ENCODE measurements around the gene LCMT1. TPM values are rescaled to one million over a fixed set of nuclear protein-coding genes. Genes with fewer than 3 reads are reported as not detected.

The LCMT1 gene
- total RNA-seq, 2 donors from 2014 or later: 49.0 to 74.7 TPM

DNA sequence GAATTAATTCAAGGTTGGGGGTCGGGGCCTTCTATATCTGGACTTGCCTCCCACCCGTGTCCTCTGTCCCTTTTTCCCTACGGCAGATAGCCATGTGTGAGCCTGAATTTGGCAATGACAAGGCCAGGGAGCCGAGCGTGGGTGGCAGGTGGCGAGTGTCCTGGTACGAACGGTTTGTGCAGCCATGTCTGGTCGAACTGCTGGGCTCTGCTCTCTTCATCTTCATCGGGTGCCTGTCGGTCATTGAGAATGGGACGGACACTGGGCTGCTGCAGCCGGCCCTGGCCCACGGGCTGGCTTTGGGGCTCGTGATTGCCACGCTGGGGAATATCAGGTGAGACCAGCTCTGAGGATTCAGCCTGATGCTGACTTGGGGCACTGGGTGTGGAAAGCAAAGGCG lies 105.6 kb downstream of the LCMT1 start:
- Histone ChIP-seq H3K27me3 (replicated peaks; ENCODE audit: insufficient read depth) (no peaks in the 10 kb centered on the region), H3K4me1 (replicated peaks) (no peaks in the 10 kb centered on the region), H3K27ac (no peak overlapping the region), H3K36me3 (no peaks in the 10 kb centered on the region), H3K9me3 (no peaks in the 10 kb centered on the region), H3K4me3 (no peak overlapping the region)
- no peak for DNase-seq (ENCODE audit: low spot score)
- TF ChIP-seq CTCF (IDR thresholded peaks at IDR 0.05): no peak
- no peak for TF ChIP-seq POLR2A (IDR thresholded peaks at IDR 0.05)
- TF ChIP-seq POLR2AphosphoS5 (IDR thresholded peaks at IDR 0.05): no peak
- intact Hi-C loops (cut with DNase I): no loop called here
- WGBS: 87% methylated on average over 17 of the region's 17 CpGs

GRCh38 chr16:25217921-25218320 lies 106.4 kb downstream of the LCMT1 start:
- no peak for TF ChIP-seq CTCF (IDR thresholded peaks at IDR 0.05)
- TF ChIP-seq POLR2A (IDR thresholded peaks at IDR 0.05): no peak
- TF ChIP-seq POLR2AphosphoS5 (IDR thresholded peaks at IDR 0.05): no peak
- intact Hi-C loops (cut with DNase I): no loop called here
- no peaks in the 10 kb centered on the region for H3K9me3 ChIP-seq
- no peak overlapping the region for H3K4me3 ChIP-seq
- WGBS: 81% methylated on average over 4 of the region's 4 CpGs
- H3K36me3 ChIP-seq: no peaks in the 10 kb centered on the region
- H3K27me3 ChIP-seq (replicated peaks; ENCODE audit: insufficient read depth): no peaks in the 10 kb centered on the region
- DNase-seq (ENCODE audit: low spot score): no peak
- H3K4me1 ChIP-seq (replicated peaks): no peaks in the 10 kb centered on the region
- no peak overlapping the region for H3K27ac ChIP-seq

DNA sequence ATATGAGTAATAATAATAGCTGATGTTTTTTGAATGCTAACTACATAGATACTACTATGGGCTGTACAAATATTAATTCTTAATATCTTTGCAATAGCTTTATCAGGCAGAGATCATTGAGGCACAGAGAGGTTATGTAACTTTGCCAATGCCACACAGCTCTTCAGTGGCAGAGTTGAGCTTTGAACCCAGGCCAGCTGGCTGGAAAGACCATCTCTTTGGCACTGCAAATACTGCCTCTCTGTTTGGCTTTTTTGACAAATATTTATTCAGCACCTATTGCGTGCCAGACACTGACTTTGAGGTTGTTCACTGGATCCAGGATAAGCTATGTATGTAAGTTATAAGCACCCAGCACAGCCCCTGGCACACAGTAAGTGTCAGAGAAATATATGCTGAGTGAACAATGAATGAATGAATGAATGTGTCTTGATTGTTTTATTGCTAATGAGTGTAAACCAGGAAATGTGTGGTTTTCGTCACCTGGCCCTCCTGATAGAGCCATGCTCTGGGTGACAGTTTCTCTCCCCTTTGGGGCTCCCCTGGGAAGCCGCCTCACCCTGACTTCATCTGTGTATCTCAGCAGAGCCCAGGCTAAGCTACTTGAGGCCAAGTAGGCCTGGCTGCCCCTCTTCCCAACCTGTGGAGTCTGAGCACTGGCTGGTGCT lies 107.7 kb downstream of the LCMT1 start:
- WGBS: 69% methylated on average over 3 of the region's 3 CpGs

DNA sequence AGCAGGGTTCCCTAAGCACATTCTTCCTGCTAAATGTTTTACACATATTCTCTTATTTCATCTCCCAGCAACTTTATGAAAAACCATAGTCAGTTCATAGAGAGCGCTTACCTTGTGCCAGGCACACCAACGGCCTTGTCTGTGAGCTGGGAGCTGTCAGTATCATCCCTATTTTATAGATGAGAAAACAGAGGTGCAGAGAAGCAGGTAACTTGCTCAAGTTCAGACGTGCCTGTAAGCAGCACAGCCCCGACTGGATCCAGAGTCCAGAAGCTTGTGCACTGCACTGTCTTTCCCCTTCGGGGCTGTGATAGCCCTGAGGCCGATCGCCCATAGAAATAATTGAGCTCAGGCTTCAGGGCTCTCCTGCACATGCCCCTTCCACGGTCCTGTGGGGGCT lies 111.4 kb downstream of the LCMT1 start:
- intact Hi-C loops (cut with DNase I): loop anchor here (10.0 kb wide), 2 partner anchors 98 to 638 kb away; no protein-coding TSS in a partner anchor
- Histone ChIP-seq H3K27me3 (replicated peaks; ENCODE audit: insufficient read depth) (no peaks in the 10 kb centered on the region), H3K4me1 (replicated peaks) (no peaks in the 10 kb centered on the region), H3K9me3 (no peaks in the 10 kb centered on the region), H3K27ac (no peak overlapping the region), H3K4me3 (no peak overlapping the region), H3K36me3 (no peaks in the 10 kb centered on the region)
- TF ChIP-seq POLR2A (IDR thresholded peaks at IDR 0.05) (no peak), CTCF (IDR thresholded peaks at IDR 0.05) (no peak), POLR2AphosphoS5 (IDR thresholded peaks at IDR 0.05) (no peak)
- 69% methylated on average over 8 of the region's 8 CpGs for WGBS
- DNase-seq (ENCODE audit: low spot score): no peak

More for the DNA sequence above, 107.7 kb downstream of the LCMT1 start:
- Histone ChIP-seq H3K9me3 (no peaks in the 10 kb centered on the region), H3K27me3 (replicated peaks; ENCODE audit: insufficient read depth) (no peaks in the 10 kb centered on the region), H3K4me3 (no peak overlapping the region), H3K36me3 (no peaks in the 10 kb centered on the region), H3K4me1 (replicated peaks) (no peaks in the 10 kb centered on the region), H3K27ac (no peak overlapping the region)
- DNase-seq (ENCODE audit: low spot score): peak; percentile 11
- no peak for TF ChIP-seq CTCF (IDR thresholded peaks at IDR 0.05)
- peak; percentile 8 for TF ChIP-seq POLR2AphosphoS5 (IDR thresholded peaks at IDR 0.05)
- no peak for TF ChIP-seq POLR2A (IDR thresholded peaks at IDR 0.05)
- intact Hi-C loops (cut with DNase I): no loop called here

DNA sequence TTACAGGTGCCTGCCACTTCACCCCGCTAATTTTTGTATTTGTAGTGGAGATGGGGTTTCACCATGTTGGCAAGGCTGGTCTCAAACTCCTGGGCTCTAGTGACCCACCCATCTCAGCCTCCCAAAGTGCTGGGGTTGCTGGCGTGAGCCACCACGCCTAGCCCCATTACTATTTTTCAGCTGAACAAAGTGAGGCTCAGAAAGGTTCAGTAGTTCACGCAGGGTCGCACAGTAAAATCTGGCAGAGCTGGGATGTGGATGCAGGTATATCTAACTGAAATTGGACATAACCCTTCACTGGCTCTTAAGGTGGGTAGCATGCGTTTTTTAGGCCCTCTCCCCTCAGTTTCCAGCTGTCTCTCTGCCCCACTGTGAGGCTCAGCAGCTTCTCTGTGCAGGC lies 112.4 kb downstream of the LCMT1 start:
- H3K9me3 ChIP-seq: no peaks in the 10 kb centered on the region
- intact Hi-C loops (cut with DNase I): loop anchor here (10.0 kb wide), 2 partner anchors 99 to 639 kb away; no protein-coding TSS in a partner anchor
- no peaks in the 10 kb centered on the region for H3K27me3 ChIP-seq (replicated peaks; ENCODE audit: insufficient read depth)
- DNase-seq (ENCODE audit: low spot score): no peak
- TF ChIP-seq POLR2A (IDR thresholded peaks at IDR 0.05): no peak
- no peak for TF ChIP-seq CTCF (IDR thresholded peaks at IDR 0.05)
- no peak for TF ChIP-seq POLR2AphosphoS5 (IDR thresholded peaks at IDR 0.05)
- no peaks in the 10 kb centered on the region for H3K36me3 ChIP-seq
- 88% methylated on average over 6 of the region's 6 CpGs for WGBS
- no peak overlapping the region for H3K27ac ChIP-seq
- H3K4me1 ChIP-seq (replicated peaks): no peaks in the 10 kb centered on the region
- H3K4me3 ChIP-seq: no peak overlapping the region

All from prostate gland (tissue), 2 donors.